Epithelial cell of proximal tubule (primary cell): ENCODE results near the gene ARMC9. TPM values are rescaled to one million over a fixed set of nuclear protein-coding genes. Genes with fewer than 3 reads are reported as not detected.
"Not testable (repeated sequence)": the region's sequence is repeated elsewhere in the genome, so short reads cannot be mapped to it uniquely, and the experiment has no call there.

ENCODE experiments used
- DNase-seq: peaks from one replicate; pipeline ENCODE4 v3.0.0-alpha.2; 2011; ENCODE audit warnings: low read depth
- H3K4me3 ChIP-seq: 2 replicates; pipeline ENCODE4 v1.5.1; 2011; ENCODE audit warnings: low read depth, mild to moderate bottlenecking, low read length
- CTCF ChIP-seq: conservative IDR thresholded peaks from 2 replicates; pipeline ENCODE4 v1.5.1; 2012; ENCODE audit warnings: low read depth, mild to moderate bottlenecking, low read length
- total RNA-seq: library from RNA; depleted of rRNA; stranded (reverse); fragments of >200 nt; gene quantifications from 2 replicates; pipeline ENCODE4 v1.2.3, GENCODE V29; 2015

Gene ARMC9
- total RNA-seq, 1 donor from 2014 or later: 12.6 TPM

- TF ChIP-seq CTCF: no peak
- DNase-seq: peak; percentile 15
- H3K4me3 ChIP-seq: no peak overlapping the region
Observed at GRCh38 chr2:231348173-231348572, 149.7 kb downstream of the ARMC9 start.

- no peak overlapping the region for H3K4me3 ChIP-seq
- DNase-seq: no peak
- TF ChIP-seq CTCF: no peak
Observed at GRCh38 chr2:231348704-231349373, 150.4 kb downstream of the ARMC9 start.

- DNase-seq, H3K4me3 ChIP-seq: not testable (repeated sequence)
Observed at GRCh38 chr2:231349374-231349735, 150.9 kb downstream of the ARMC9 start.

GRCh38 chr2:231351648-231352047, 153.2 kb downstream of the ARMC9 start:
- no peak for DNase-seq
- no peak overlapping the region for H3K4me3 ChIP-seq
- TF ChIP-seq CTCF: no peak

GRCh38 chr2:231353469-231353868, 155.0 kb downstream of the ARMC9 start:
- no peak for DNase-seq
- H3K4me3 ChIP-seq: no peak overlapping the region
- TF ChIP-seq CTCF: no peak

- no peak overlapping the region for H3K4me3 ChIP-seq
- TF ChIP-seq CTCF: no peak
- no peak for DNase-seq
Observed at GRCh38 chr2:231355508-231356465, 157.4 kb downstream of the ARMC9 start.

- no peak overlapping the region for H3K4me3 ChIP-seq
- DNase-seq: no peak
- TF ChIP-seq CTCF: no peak
Observed at GRCh38 chr2:231356466-231356844, 158.0 kb downstream of the ARMC9 start.
